Measurements from ENCODE around the gene HNRNPF. TPM values are rescaled to one million over a fixed set of nuclear protein-coding genes. Genes with fewer than 3 reads are reported as not detected.

Gene HNRNPF
- total RNA-seq, 2 experiments from 2014 or later = 379 to 383 TPM

DNA sequence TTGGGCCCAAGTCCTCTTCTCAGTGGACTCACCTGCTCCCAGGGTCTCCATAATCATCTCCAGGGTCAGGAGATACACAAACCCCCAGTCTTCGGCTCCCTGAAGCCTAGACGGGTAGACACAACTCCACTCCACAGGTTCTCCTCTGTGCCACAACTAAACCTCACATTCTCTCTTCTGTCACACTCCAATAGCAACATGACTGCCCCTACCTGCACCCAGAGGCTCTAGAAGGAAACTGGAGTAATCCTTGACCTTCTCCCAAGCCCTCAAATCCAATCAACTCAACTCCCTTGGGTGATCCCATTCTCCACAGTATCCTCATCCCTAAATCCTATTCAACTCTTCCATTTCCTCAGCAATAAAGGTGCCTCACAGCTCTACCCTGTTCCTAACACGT, 16.2 kb downstream of the HNRNPF start:
- Mint-ChIP-seq H3K36me3 (ENCODE audit: low read depth) (peaks cover 82% of the 10 kb centered on the region), H3K4me1 (ENCODE audit: low read depth) (peaks cover 74% of the 10 kb centered on the region), H3K9me3 (no peaks in the 10 kb centered on the region), H3K27ac (peak overlapping the region; percentile 99), H3K4me3 (no peak overlapping the region), H3K27me3 (ENCODE audit: low read depth) (no peaks in the 10 kb centered on the region)
- intact Hi-C loops (cut with micrococcal nuclease) = no loop called here
- no peak for DNase-seq
- CTCF ChIA-PET = no interaction called here

DNA sequence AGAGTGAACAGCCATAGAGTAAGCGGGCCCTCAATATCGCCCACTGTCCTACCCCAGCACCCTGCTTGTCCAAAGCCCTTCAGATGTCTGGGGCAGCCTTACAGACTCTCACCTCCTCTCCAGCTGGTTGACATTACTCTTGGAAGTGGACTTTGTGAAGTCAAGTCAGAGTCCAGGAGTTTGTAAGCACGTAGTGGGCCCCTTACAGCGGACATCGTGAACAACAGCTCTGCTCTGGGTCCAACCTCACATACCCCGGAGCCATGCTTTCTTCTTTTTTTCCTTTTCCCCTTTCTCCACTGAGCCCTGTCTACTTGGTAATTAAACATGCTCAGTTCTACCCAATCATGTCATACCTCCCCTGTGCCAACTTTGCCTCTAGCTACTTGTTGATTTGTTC, 17.5 kb downstream of the HNRNPF start:
- Mint-ChIP-seq H3K27me3 (ENCODE audit: low read depth) (no peaks in the 10 kb centered on the region), H3K4me1 (ENCODE audit: low read depth) (peaks cover 84% of the 10 kb centered on the region), H3K36me3 (ENCODE audit: low read depth) (peaks cover 89% of the 10 kb centered on the region), H3K27ac (peak overlapping the region; percentile 86), H3K9me3 (no peaks in the 10 kb centered on the region), H3K4me3 (no peak overlapping the region)
- no peak for DNase-seq
- intact Hi-C loops (cut with micrococcal nuclease) = no loop called here
- CTCF ChIA-PET = interaction anchor here (0.8 to 1.0 kb wide), 3 partner anchors 30 to 73 kb away, joined by 3 to 4 read pairs (median 3); no protein-coding TSS in a partner anchor

DNA sequence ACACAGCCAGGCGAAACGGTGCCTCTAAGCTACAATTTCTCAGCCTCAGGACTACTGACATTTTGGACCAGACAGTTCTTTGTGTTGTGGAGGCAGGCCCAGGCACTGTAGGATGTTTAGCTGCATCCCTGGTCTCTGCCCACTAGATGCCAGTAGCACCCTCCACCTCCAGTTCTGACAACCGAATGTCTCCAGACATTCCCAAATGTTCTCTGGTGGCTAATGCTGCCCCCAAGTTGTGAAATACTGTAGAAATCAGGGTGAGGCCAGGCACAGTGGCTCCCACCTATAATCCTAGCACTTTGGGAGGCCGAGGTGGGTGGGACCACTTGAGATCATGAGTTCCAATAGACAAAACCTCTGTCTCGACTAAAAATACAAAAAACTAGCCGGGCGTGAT, 18.2 kb downstream of the HNRNPF start:
- H3K27ac Mint-ChIP-seq = peak overlapping the region; percentile 86
- peaks cover 85% of the 10 kb centered on the region for H3K36me3 Mint-ChIP-seq (ENCODE audit: low read depth)
- no peaks in the 10 kb centered on the region for H3K27me3 Mint-ChIP-seq (ENCODE audit: low read depth)
- no peak overlapping the region for H3K4me3 Mint-ChIP-seq
- no peaks in the 10 kb centered on the region for H3K9me3 Mint-ChIP-seq
- peak; percentile 21 for DNase-seq
- H3K4me1 Mint-ChIP-seq (ENCODE audit: low read depth) = peaks cover 81% of the 10 kb centered on the region
- CTCF ChIA-PET = interaction anchor here (0.5 to 1.1 kb wide), 3 partner anchors 15 to 66 kb away, joined by 3 read pairs; no protein-coding TSS in a partner anchor
- intact Hi-C loops (cut with micrococcal nuclease) = no loop called here

DNA sequence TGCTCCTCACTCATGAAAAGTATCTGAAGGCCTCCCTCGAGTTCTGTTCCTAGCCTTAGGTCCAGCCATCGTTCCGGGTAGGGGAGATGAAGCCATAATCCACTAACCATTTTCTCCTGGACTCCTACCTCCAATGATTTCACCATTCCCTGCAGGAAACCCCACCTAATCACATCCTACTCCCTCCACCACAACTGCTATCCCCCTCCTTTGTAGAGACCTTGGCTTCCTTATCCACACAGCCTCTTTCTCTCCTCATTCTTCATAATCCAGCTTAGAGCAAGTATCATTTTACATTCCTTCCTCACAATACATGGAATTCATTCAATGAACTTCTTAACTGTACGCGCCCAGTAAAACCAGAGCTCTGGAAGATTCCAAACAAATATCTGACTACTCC, 18.7 kb downstream of the HNRNPF start:
- H3K27ac Mint-ChIP-seq = peak overlapping the region; percentile 86

DNA sequence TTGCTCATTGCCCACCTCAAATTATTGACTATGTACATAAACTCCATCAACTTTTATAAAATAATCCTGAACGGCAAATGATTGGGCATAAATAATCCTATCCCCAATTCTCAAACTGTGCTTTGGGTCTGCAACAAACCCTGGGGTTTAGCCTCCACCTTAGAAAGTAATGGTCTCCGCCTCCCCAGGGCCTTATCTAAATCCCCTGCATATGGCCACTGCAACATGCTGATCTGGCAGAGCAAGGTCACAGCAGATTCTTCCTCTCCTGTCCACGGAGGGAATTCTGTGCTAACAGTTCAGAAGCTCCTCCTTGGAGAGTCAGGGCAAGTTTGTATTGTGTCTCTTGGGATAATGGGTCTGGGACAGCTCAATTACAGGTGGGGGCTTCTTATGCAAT, 19.1 kb downstream of the HNRNPF start:
- no peaks in the 10 kb centered on the region for H3K27me3 Mint-ChIP-seq (ENCODE audit: low read depth)
- H3K4me1 Mint-ChIP-seq (ENCODE audit: low read depth) = peaks cover 72% of the 10 kb centered on the region
- peaks cover 76% of the 10 kb centered on the region for H3K36me3 Mint-ChIP-seq (ENCODE audit: low read depth)
- H3K4me3 Mint-ChIP-seq = no peak overlapping the region
- intact Hi-C loops (cut with micrococcal nuclease) = no loop called here
- DNase-seq = no peak
- CTCF ChIA-PET = interaction anchor here (1.1 kb wide), 2 partner anchors 16 kb away, joined by 3 read pairs; no protein-coding TSS in a partner anchor
- H3K9me3 Mint-ChIP-seq = no peaks in the 10 kb centered on the region
- H3K27ac Mint-ChIP-seq = peak overlapping the region; percentile 86

More for the DNA sequence above, 18.7 kb downstream of the HNRNPF start:
- H3K4me3 Mint-ChIP-seq = no peak overlapping the region
- H3K36me3 Mint-ChIP-seq (ENCODE audit: low read depth) = peaks cover 81% of the 10 kb centered on the region
- H3K27me3 Mint-ChIP-seq (ENCODE audit: low read depth) = no peaks in the 10 kb centered on the region
- no peaks in the 10 kb centered on the region for H3K9me3 Mint-ChIP-seq
- peaks cover 77% of the 10 kb centered on the region for H3K4me1 Mint-ChIP-seq (ENCODE audit: low read depth)
- CTCF ChIA-PET = interaction anchor here (0.7 to 1.1 kb wide), 2 partner anchors 15 to 66 kb away, joined by 3 read pairs; no protein-coding TSS in a partner anchor
- intact Hi-C loops (cut with micrococcal nuclease) = no loop called here
- DNase-seq = no peak

DNA sequence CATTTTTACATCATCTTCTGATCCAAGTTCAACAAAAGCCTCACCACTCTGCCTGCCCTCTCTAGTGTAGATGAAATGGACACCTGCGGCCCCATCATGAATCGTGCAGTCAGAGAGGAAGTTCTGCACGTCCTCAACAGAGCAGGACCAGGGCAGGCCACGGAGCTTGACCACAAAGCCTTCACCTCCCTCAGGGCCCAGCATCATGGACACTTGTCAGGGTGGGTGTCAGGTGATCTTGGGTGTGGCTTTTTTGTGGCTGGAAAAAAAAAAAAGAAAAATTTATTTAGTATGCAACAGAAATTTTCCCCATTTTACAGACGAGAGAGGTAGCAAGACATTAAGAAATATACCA, 21.3 kb downstream of the HNRNPF start:
- intact Hi-C loops (cut with micrococcal nuclease) = no loop called here
- H3K4me3 Mint-ChIP-seq = no peak overlapping the region
- no peak for DNase-seq
- H3K27ac Mint-ChIP-seq = peak overlapping the region; percentile 61
- H3K27me3 Mint-ChIP-seq (ENCODE audit: low read depth) = no peaks in the 10 kb centered on the region
- peaks cover 58% of the 10 kb centered on the region for H3K36me3 Mint-ChIP-seq (ENCODE audit: low read depth)
- CTCF ChIA-PET = interaction anchor here (0.7 kb wide), 1 partner anchor 69 kb away, joined by 3 read pairs; no protein-coding TSS in a partner anchor
- H3K4me1 Mint-ChIP-seq (ENCODE audit: low read depth) = peaks cover 56% of the 10 kb centered on the region
- H3K9me3 Mint-ChIP-seq = no peaks in the 10 kb centered on the region

DNA sequence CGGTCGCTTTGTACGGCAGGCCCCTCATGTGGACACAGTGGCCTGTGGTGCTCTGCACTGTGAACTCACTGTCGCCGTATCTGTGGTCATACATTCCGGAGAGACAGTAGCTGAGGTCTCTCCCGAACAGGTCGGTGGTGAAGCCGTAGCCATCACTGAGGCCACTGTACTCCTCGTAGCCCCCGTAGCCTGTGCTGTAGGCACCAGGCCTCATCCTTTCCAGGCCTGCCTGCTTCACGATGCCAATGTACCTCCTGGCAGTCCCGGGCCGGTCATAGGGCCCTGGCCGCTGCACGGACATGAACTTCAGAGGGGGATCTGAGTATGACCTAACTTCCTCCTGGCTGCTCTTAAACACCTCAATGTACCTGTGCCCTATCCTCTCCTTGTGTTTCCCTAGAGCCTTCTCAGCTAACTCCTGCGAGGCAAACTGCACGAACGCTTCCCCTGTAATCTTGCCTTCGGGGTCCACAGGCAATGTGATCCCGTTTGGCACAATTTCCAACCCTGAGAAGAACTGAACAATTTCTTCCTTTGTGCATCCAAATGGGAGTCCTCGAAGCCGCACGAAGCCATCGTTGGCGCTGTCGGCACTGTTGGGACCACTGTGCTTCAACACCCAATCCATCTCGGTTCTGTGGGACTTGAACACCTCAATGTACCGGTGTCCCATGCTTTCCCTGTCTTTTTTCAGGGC, 21.9 kb downstream of the HNRNPF start:
- peaks cover 51% of the 10 kb centered on the region for H3K4me1 Mint-ChIP-seq (ENCODE audit: low read depth)
- no peaks in the 10 kb centered on the region for H3K9me3 Mint-ChIP-seq
- H3K36me3 Mint-ChIP-seq (ENCODE audit: low read depth) = peaks cover 53% of the 10 kb centered on the region
- peak overlapping the region; percentile 61 for H3K27ac Mint-ChIP-seq
- no peaks in the 10 kb centered on the region for H3K27me3 Mint-ChIP-seq (ENCODE audit: low read depth)
- CTCF ChIA-PET = interaction anchor here (0.7 kb wide), 1 partner anchor 70 kb away, joined by 3 read pairs; no protein-coding TSS in a partner anchor
- no peak for DNase-seq
- no peak overlapping the region for H3K4me3 Mint-ChIP-seq
- intact Hi-C loops (cut with micrococcal nuclease) = no loop called here

DNA sequence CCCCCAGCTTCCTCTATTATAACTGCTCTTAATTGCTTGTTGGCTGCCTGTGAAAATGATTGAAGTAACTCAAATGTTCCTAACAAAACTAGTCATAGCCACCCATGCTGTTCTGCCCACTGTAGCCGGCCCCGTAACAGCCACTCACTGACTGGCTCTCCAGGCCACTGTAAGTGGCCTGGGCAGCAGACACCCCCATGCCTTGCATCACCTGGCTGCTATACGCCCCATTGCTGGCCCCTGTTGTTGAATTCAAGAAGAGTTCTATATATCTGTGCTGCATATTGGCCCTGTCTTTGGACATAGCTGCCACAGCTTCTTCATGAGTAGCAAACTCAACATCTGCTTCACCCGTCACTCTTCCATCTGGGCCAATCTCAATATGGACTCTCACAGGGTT, 22.4 kb downstream of the HNRNPF start:
- H3K27ac Mint-ChIP-seq = peak overlapping the region; percentile 64
- DNase-seq = no peak
- intact Hi-C loops (cut with micrococcal nuclease) = no loop called here
- no peaks in the 10 kb centered on the region for H3K27me3 Mint-ChIP-seq (ENCODE audit: low read depth)
- peaks cover 46% of the 10 kb centered on the region for H3K4me1 Mint-ChIP-seq (ENCODE audit: low read depth)
- no peak overlapping the region for H3K4me3 Mint-ChIP-seq
- H3K36me3 Mint-ChIP-seq (ENCODE audit: low read depth) = peaks cover 49% of the 10 kb centered on the region
- H3K9me3 Mint-ChIP-seq = no peaks in the 10 kb centered on the region
- CTCF ChIA-PET = interaction anchor here (0.8 kb wide), 1 partner anchor 52 kb away, joined by 3 read pairs; no protein-coding TSS in a partner anchor

DNA sequence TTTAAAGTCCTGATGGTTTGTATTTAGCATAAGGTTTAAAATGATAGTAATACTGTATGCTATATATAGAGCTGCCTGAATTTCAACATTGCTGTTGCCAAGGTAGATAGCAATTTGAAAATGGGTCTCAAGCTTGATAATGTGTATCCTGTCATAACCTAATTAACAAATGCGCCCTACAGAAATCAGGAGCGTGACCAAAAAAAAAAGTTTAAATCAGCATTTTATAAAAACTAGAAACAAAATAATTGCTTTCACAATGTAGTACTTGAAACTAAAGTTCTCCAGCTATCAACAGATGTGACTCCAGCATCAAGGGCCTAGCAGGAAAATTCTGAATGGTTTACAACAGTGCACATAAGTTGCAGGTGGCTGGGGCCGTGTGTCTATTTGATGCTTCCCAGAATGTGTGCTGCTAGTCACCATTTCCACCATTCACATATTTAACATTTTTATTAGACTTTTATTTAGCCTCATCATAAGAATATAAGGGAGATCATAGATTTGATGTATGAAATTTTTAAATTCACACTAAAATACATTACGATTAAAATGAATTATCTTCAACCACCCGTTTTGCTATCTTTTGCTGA, 23.5 kb downstream of the HNRNPF start:
- H3K36me3 Mint-ChIP-seq (ENCODE audit: low read depth) = peaks cover 38% of the 10 kb centered on the region
- H3K4me3 Mint-ChIP-seq = no peak overlapping the region
- no peaks in the 10 kb centered on the region for H3K9me3 Mint-ChIP-seq
- peak overlapping the region; percentile 37 for H3K27ac Mint-ChIP-seq
- intact Hi-C loops (cut with micrococcal nuclease) = no loop called here
- CTCF ChIA-PET = interaction anchor here (0.6 to 0.7 kb wide), 4 partner anchors 8 to 134 kb away, joined by 3 to 4 read pairs (median 3); no protein-coding TSS in a partner anchor
- peaks cover 36% of the 10 kb centered on the region for H3K4me1 Mint-ChIP-seq (ENCODE audit: low read depth)
- no peaks in the 10 kb centered on the region for H3K27me3 Mint-ChIP-seq (ENCODE audit: low read depth)
- no peak for DNase-seq

DNA sequence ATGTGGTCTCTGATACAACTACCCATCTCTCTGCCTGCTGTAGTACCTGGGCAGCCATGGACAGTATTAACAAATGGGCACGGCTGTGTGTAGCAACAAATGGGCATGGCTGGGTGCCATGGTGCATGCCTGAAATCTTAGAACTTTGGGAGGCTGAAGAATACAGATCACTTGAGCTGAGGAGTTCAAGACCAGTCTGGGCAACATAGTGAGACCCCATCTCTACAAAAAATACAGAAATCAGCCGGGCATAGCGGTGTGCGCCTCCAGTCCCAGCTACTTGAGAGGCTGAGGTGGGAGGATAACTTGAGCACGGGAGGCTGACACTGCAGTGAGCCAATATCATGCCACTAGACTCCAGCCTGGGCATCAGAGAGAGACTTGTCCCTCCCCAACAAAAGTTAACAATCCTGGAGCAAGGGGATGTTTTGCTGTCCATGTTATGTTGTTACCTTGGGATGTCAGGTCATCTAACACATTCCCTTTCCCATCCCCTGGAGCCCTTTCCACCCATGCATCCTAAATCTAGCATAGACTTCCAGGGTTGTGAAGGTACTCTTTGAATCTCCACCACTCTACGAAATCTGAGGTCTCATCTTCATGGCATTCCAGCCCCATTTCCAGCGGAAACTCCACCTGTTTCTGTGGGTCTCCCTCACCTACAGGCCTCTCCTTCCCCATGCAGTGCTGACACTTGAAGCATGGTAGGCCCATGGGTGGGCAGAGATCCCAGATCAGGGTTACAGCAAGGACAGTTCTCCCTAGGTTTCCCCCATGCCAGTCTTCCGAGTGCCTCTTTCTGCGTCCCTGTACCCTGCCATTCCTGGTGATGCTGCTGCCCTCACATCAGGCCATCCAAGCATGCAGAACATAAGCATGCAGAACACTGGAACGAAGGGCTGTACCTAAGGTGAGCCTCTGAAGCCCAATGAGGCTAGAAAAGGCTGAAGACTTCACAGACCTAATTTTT, 24.4 kb downstream of the HNRNPF start:
- Mint-ChIP-seq H3K4me1 (ENCODE audit: low read depth) (peaks cover 27% of the 10 kb centered on the region), H3K36me3 (ENCODE audit: low read depth) (peaks cover 29% of the 10 kb centered on the region), H3K27me3 (ENCODE audit: low read depth) (no peaks in the 10 kb centered on the region), H3K9me3 (no peaks in the 10 kb centered on the region), H3K27ac (peak overlapping the region; percentile 66), H3K4me3 (no peak overlapping the region)
- intact Hi-C loops (cut with micrococcal nuclease) = no loop called here
- CTCF ChIA-PET = interaction anchor here (0.5 to 0.7 kb wide), 3 partner anchors 9 to 43 kb away, joined by 3 read pairs; no protein-coding TSS in a partner anchor
- DNase-seq = no peak

DNA sequence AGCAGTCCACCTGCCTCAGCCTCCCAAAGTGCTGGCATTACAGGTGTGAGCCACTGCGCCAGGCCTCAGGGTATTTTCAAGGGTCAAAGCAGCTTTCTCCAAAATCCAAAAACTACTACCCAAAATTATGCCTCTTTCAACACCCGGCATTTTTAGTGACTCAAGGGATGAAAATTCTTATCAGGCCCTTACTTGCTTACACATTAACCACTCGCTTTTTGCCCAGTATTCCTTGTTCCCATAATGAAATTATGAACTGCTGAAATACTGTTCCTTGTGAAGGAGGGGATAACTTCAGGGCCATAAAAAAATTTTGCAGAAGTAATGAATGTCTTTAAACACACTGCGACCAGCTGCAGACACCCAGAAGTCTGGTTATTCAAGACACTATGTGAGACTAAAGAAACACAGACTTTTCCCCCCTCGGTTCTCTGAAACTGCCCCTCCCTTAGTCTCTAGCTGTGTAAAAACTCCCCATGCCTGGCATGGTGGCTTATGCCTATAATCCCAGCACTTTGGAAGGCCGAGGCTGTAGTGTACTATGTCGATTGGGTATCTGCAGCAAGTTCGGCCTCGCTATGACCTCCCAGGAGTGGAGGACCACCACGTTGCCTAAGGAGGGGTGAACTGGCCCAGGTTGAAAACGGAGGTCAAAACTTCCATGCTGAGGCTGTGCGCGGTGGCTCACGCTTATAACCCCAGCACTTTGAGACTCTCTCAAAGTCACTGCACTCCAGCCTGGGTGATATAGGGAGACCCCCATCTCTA, 25.6 kb downstream of the HNRNPF start:
- intact Hi-C loops (cut with micrococcal nuclease) = no loop called here
- no peak overlapping the region for H3K27ac Mint-ChIP-seq
- DNase-seq = no peak
- H3K27me3 Mint-ChIP-seq (ENCODE audit: low read depth) = no peaks in the 10 kb centered on the region
- CTCF ChIA-PET = no interaction called here
- H3K4me3 Mint-ChIP-seq = no peak overlapping the region
- no peaks in the 10 kb centered on the region for H3K9me3 Mint-ChIP-seq
- H3K4me1 Mint-ChIP-seq (ENCODE audit: low read depth) = peaks cover 19% of the 10 kb centered on the region
- H3K36me3 Mint-ChIP-seq (ENCODE audit: low read depth) = peaks cover 21% of the 10 kb centered on the region

All from activated naive CD4-positive, alpha-beta T cell treated with anti-CD3 and anti-CD28 coated beads for 36 hours (primary cell).